H1 (cell line): ENCODE results near the gene TOM1. TPM values are rescaled to one million over a fixed set of nuclear protein-coding genes. Genes with fewer than 3 reads are reported as not detected.

Experiments
- CTCF ChIA-PET: fragments of 300-600 bp; sonication (Branson Sonifier 250); formaldehyde crosslinking; loops from one replicate; lab custom pipeline; 2021; ENCODE audit not compliant: partially characterized antibody; lab: Charles Lee
- POLR2A ChIA-PET: fragments of 300-600 bp; sonication (Branson Sonifier 250); formaldehyde crosslinking; loops from one replicate; lab custom pipeline; 2021; ENCODE audit warnings: inconsistent platforms; ENCODE audit not compliant: partially characterized antibody; lab: Charles Lee
- DNase-seq, 2 experiments: peaks; one replicate each; pipeline versions ENCODE4 v3.0.0 to v3.0.0-alpha.2; 2010 to 2022; ENCODE audit warnings: low spot score in 2 of 2, low read depth in 1 of 2, mixed read lengths in 1 of 2
- FAIRE-seq: peaks from 2 replicates; lab custom pipeline; 2011; peaks lifted over from hg19 to GRCh38; lab: Jason Lieb, UNC
- H2AFZ ChIP-seq: 2 replicates; pipeline ENCODE4 v1.8.1; 2012; ENCODE audit warnings: low read length, inconsistent platforms
- H2AK5ac ChIP-seq: 2 replicates; pipeline ENCODE4 v1.6.1; 2013; ENCODE audit warnings: low read depth, low read length
- H2BK120ac ChIP-seq: replicated peaks from 2 replicates; pipeline ENCODE3; 2013; ENCODE audit warnings: low read depth, low read length, inconsistent platforms
- H2BK12ac ChIP-seq: 2 replicates; pipeline ENCODE4 v1.6.1; 2013; ENCODE audit warnings: low read depth, low read length
- H2BK15ac ChIP-seq: 2 replicates; pipeline ENCODE4 v1.6.1; 2013; ENCODE audit warnings: low read length
- H2BK20ac ChIP-seq: 2 replicates; pipeline ENCODE4 v1.6.1; 2013; ENCODE audit warnings: low read length
- H2BK5ac ChIP-seq: 2 replicates; pipeline ENCODE4 v1.6.1; 2013; ENCODE audit warnings: low read depth, low read length
- H3K14ac ChIP-seq: 2 replicates; pipeline ENCODE4 v1.6.1; 2013; ENCODE audit warnings: inconsistent platforms; ENCODE audit not compliant: insufficient read length
- H3K18ac ChIP-seq: 2 replicates; pipeline ENCODE4 v1.6.1; 2013; ENCODE audit warnings: low read length; ENCODE audit errors: extremely low read depth
- H3K23ac ChIP-seq: 2 replicates; pipeline ENCODE4 v1.6.1; 2013; ENCODE audit warnings: inconsistent platforms; ENCODE audit not compliant: insufficient read length
- H3K23me2 ChIP-seq: 2 replicates; pipeline ENCODE4 v1.6.1; 2013; ENCODE audit warnings: low read depth, low read length
- H3K27ac ChIP-seq: 2 replicates; pipeline ENCODE4 v1.6.1; 2011; ENCODE audit warnings: low read depth, low read length, inconsistent platforms
- H3K27me3 ChIP-seq, 4 experiments: replicated peaks in 1 of 4; 1 replicate in 1 of 4; 2 replicates in 3 of 4; pipeline versions ENCODE4 v1.6.1 to v1.8.1; 2011 to 2013; ENCODE audit warnings: low read length in 3 of 4, mild to moderate bottlenecking in 3 of 4, inconsistent platforms in 2 of 4, mixed read lengths in 2 of 4, moderate library complexity in 1 of 4; ENCODE audit not compliant: control insufficient read depth in 3 of 4, insufficient read depth in 3 of 4; ENCODE audit errors: extremely low read depth in 1 of 4
- H3K36me3 ChIP-seq, 4 experiments: 2 replicates each; pipeline versions ENCODE4 v1.6.1 to v1.8.1; 2011 to 2013; ENCODE audit warnings: mild to moderate bottlenecking in 4 of 4, low read length in 3 of 4, moderate library complexity in 2 of 4, control low read depth in 1 of 4, inconsistent platforms in 1 of 4; ENCODE audit not compliant: insufficient read depth in 4 of 4, control insufficient read depth in 2 of 4
- H3K4ac ChIP-seq: replicated peaks from 2 replicates; pipeline ENCODE3; 2013; ENCODE audit warnings: low read length, low read depth, mixed read lengths, inconsistent platforms; ENCODE audit not compliant: insufficient read length
- H3K4me1 ChIP-seq, 4 experiments: replicated peaks in 1 of 4; 1 replicate in 1 of 4; 2 replicates in 3 of 4; pipeline versions ENCODE4 v1.6.1 to v1.8.1; 2011 to 2013; ENCODE audit warnings: low read length in 3 of 4, inconsistent platforms in 2 of 4, mixed read lengths in 1 of 4; ENCODE audit not compliant: insufficient read depth in 4 of 4, control insufficient read depth in 3 of 4
- H3K4me2 ChIP-seq, 2 experiments: 2 replicates each; pipeline versions ENCODE4 v1.6.1 to v1.8.1; 2011 to 2013; ENCODE audit warnings: low read depth in 2 of 2, low read length in 2 of 2, control low read depth in 1 of 2, inconsistent platforms in 1 of 2, mild to moderate bottlenecking in 1 of 2; ENCODE audit not compliant: insufficient read depth in 1 of 2
- H3K4me3 ChIP-seq, 4 experiments: fragments of 200-600, 300-600 bp in 1 of 4; sonication (generic), shearing (Covaris generic), sonication (Bioruptor Twin) in 1 of 4; 2 replicates each; pipeline versions ENCODE4 v1.5.1 to v1.8.1; 2011 to 2016; ENCODE audit warnings: low read length in 4 of 4, low read depth in 3 of 4, control low read depth in 2 of 4, inconsistent platforms in 2 of 4, mild to moderate bottlenecking in 2 of 4, mixed read lengths in 1 of 4, moderate library complexity in 1 of 4; ENCODE audit not compliant: insufficient read depth in 2 of 4; ENCODE audit errors: extremely low read depth in 1 of 4
- H3K56ac ChIP-seq: replicated peaks from 2 replicates; pipeline ENCODE3; 2013; ENCODE audit warnings: low read depth, mild to moderate bottlenecking, mixed read lengths, low read length, inconsistent platforms; ENCODE audit not compliant: insufficient read length
- H3K79me1 ChIP-seq: 2 replicates; pipeline ENCODE4 v1.6.1; 2013; ENCODE audit warnings: low read depth, low read length, control low read depth
- H3K79me2 ChIP-seq, 2 experiments: 2 replicates each; pipeline versions ENCODE4 v1.6.1 to v1.8.1; 2012 to 2013; ENCODE audit warnings: low read length in 2 of 2, mild to moderate bottlenecking in 2 of 2, inconsistent platforms in 1 of 2; ENCODE audit not compliant: insufficient read depth in 2 of 2, control insufficient read depth in 1 of 2
- H3K9ac ChIP-seq, 4 experiments: replicated peaks in 1 of 4; 1 replicate in 1 of 4; 2 replicates in 3 of 4; pipeline versions ENCODE4 v1.6.1 to v1.8.1; 2011 to 2013; ENCODE audit warnings: low read depth in 3 of 4, low read length in 3 of 4, control low read depth in 2 of 4, mild to moderate bottlenecking in 2 of 4, moderate library complexity in 2 of 4, inconsistent platforms in 1 of 4; ENCODE audit errors: extremely low read depth in 1 of 4
- H3K9me3 ChIP-seq, 2 experiments: 2 replicates each; pipeline versions ENCODE4 v1.6.1 to v1.8.1; 2012 to 2013; ENCODE audit warnings: mild to moderate bottlenecking in 2 of 2, moderate library complexity in 2 of 2, control low read depth in 1 of 2, inconsistent platforms in 1 of 2, low read depth in 1 of 2, low read length in 1 of 2, mixed read lengths in 1 of 2; ENCODE audit not compliant: insufficient read depth in 2 of 2
- H4K20me1 ChIP-seq, 2 experiments: replicated peaks in 1 of 2; 2 replicates each; pipeline versions ENCODE3 to v1.8.1; 2011 to 2013; ENCODE audit warnings: inconsistent platforms in 2 of 2, low read length in 2 of 2, mild to moderate bottlenecking in 1 of 2; ENCODE audit not compliant: insufficient read depth in 2 of 2, control insufficient read depth in 1 of 2
- H4K5ac ChIP-seq: 2 replicates; pipeline ENCODE4 v1.6.1; 2013; ENCODE audit warnings: low read length, low read depth, mixed read lengths, inconsistent platforms; ENCODE audit not compliant: insufficient read length
- H4K8ac ChIP-seq: 2 replicates; pipeline ENCODE4 v1.8.0; 2013; ENCODE audit warnings: mild to moderate bottlenecking, moderate library complexity, low read length, inconsistent platforms; ENCODE audit not compliant: insufficient read depth; ENCODE audit errors: extremely low read depth
- H4K91ac ChIP-seq: replicated peaks from 2 replicates; pipeline ENCODE3; 2013; ENCODE audit warnings: low read length, mixed read lengths, inconsistent platforms; ENCODE audit not compliant: insufficient read length
- POLR2AphosphoS5 ChIP-seq: IDR thresholded peaks from 2 replicates; pipeline ENCODE4 v1.6.1; 2011; ENCODE audit warnings: low read depth, low read length
- WGBS, 2 experiments: shearing (Covaris generic) in 1 of 2; methylation state at CpG; one replicate each; pipeline versions ENCODE4 v1.1.6 to v1.1.7; 2013 to 2015; ENCODE audit warnings: low lambda C conversion rate in 2 of 2, mixed read lengths in 2 of 2, inconsistent platforms in 1 of 2, low coverage in 1 of 2, missing lambda C conversion rate in 1 of 2; ENCODE audit not compliant: insufficient replicate concordance in 2 of 2, insufficient coverage in 1 of 2, insufficient read length in 1 of 2; ENCODE audit errors: extremely low coverage in 1 of 2, missing lambda C conversion rate in 1 of 2; 5-methylcytosine and 5-hydroxymethylcytosine counted together
- polyA plus RNA-seq, 7 experiments: library from polyadenylated mRNA; depleted of rRNA in 3 of 7; stranded (reverse) in 5 of 7; unstranded in 2 of 7; fragments of >200 nt in 5 of 7; fragments of 200-250 nt in 2 of 7; gene quantifications; 1 replicate in 5 of 7; 2 replicates in 1 of 7; 4 replicates in 1 of 7; pipeline versions ENCODE4 v1.2.1 to v1.2.3, GENCODE V29; 2011 to 2013; ENCODE audit warnings: missing spikeins in 2 of 7, mixed read lengths in 2 of 7
- total RNA-seq: library from RNA; stranded (reverse); fragmentation: NEBNext Ultra II Directional; extraction: Animal tissue kit (Norgen Biotek cat#: 25700); gene quantifications from 2 replicates; pipeline ENCODE4 v1.2.1, GENCODE V29; 2021

TOM1 gene
- total and polyA plus RNA-seq, 2 of the 8 experiments (the other 6 are each of a cell fraction or from before 2014, with no cell fraction given): 25.1 to 39.2 TPM

DNA sequence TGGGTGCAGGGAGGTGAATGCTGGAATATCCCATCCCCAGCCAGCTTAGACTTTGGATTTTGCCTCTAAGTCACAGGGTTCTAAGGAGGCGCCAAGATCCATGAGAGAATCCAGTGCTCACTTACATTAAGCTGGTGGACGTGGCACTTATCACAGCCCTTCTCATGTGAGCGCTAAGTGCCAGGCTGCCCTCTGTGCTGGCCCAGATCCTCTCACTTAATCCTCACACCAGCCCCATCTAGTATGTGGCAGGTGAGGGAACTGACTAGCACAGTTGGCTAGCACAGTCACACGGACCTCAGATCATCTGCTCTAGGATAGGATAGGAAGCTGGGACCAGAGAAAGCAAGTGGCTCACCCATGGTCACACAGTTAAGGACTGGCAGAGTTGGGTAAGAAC lies 84.8 kb downstream of the TOM1 start:
- H3K4me3 ChIP-seq: no peak overlapping the region
- POLR2A ChIA-PET: interaction anchor here (1.6 to 57.4 kb wide), 3 partner anchors 9 to 30 kb away, joined by 5 to 1995 read pairs (median 5); partner anchors contain the start of gene MCM5
- H2BK5ac ChIP-seq: peak overlapping the region; percentile 55; the same call in 1 of the 2 replicates
- H3K79me1 ChIP-seq: peaks cover 2% of the 10 kb centered on the region; the same call in 1 of the 2 replicates
- H3K4ac ChIP-seq: no peak overlapping the region
- no peaks in the 10 kb centered on the region; a peak in 1 of 7 replicates for H3K27me3 ChIP-seq
- H3K9me3 ChIP-seq: no peaks in the 10 kb centered on the region
- H3K4me2 ChIP-seq: no peak overlapping the region
- no peak overlapping the region for H2BK120ac ChIP-seq
- peaks cover 0 to 13% (median 2%) of the 10 kb centered on the region in 4 experiments; a peak in 2 of 8 replicates for H3K36me3 ChIP-seq
- no peak overlapping the region for H2BK15ac ChIP-seq
- no peak overlapping the region for H2AFZ ChIP-seq
- no peak overlapping the region for H2BK12ac ChIP-seq
- DNase-seq: no peak
- H3K23me2 ChIP-seq: peaks cover 6% of the 10 kb centered on the region; the same call in 1 of the 2 replicates
- H3K18ac ChIP-seq: no peak overlapping the region
- FAIRE-seq: no peak
- H4K20me1 ChIP-seq: no peaks in the 10 kb centered on the region
- H3K56ac ChIP-seq: no peak overlapping the region
- peaks cover 3 to 13% (median 10%) of the 10 kb centered on the region in 4 experiments for H3K4me1 ChIP-seq
- no peak overlapping the region for H2AK5ac ChIP-seq
- H2BK20ac ChIP-seq: no peak overlapping the region
- H4K5ac ChIP-seq: no peak overlapping the region
- H4K91ac ChIP-seq: peak overlapping the region; percentile 29
- peaks cover 0 to 4% of the 10 kb centered on the region in 2 experiments; a peak in 1 of 4 replicates for H3K79me2 ChIP-seq
- H3K14ac ChIP-seq: no peak overlapping the region
- H3K23ac ChIP-seq: no peak overlapping the region
- no peak overlapping the region for H3K27ac ChIP-seq
- no peak overlapping the region for H3K9ac ChIP-seq
- 90% methylated on average over 4 of the region's 4 CpGs; no CpG with 5 or more reads in 1 of the 2 experiments for WGBS, 2 experiments
- TF ChIP-seq POLR2AphosphoS5: no peak
- no peak overlapping the region; the same call in 1 of the 2 replicates for H4K8ac ChIP-seq
- CTCF ChIA-PET: interaction anchor here (2.7 to 6.4 kb wide), 2 partner anchors 13 to 33 kb away, joined by 9 to 39 read pairs; no protein-coding TSS in a partner anchor
